DMS153 treated with DMSO at 0.1 percent for 48 hours (cell line): ENCODE results near the gene CFAP221.

Experiments
- DNase-seq: peaks from one replicate; lab custom pipeline; 2025; ENCODE audit not compliant: unreplicated experiment; lab: John Stamatoyannopoulos, UW

Gene CFAP221

GRCh38 chr2:119674711-119675500 lies 130.7 kb downstream of the CFAP221 start:
- DNase-seq = no peak

DNA sequence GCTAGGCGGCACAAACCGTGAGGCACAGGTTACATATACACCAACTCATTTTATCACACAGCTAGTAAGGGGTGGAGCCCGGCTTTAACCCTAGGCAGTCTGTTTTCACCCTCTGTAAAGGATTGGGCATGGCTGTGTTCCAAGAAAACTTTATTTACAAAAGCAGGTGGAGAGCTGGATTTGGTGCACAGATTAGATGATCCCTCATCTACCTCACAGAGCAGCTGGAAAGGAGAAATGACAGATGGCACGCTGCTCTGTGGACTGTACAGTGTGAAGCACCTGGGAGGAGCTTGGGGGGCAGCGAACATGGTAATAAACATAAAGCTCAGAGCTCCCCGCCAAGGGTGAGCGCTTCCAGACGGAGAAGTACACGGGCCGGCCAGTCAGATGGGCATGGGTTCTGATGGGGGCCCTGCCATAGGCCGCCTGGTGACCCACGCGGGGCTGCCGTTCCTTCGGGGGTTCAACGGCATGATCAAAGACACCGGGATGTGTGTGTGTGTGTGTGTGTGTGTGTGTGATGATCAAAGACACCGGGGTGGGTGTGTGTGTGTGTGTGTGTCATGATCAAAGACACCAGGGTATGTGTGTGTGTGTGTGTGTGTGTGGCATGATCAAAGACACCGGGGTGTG lies 133.9 kb downstream of the CFAP221 start:
- peak; percentile 50 for DNase-seq

DNA sequence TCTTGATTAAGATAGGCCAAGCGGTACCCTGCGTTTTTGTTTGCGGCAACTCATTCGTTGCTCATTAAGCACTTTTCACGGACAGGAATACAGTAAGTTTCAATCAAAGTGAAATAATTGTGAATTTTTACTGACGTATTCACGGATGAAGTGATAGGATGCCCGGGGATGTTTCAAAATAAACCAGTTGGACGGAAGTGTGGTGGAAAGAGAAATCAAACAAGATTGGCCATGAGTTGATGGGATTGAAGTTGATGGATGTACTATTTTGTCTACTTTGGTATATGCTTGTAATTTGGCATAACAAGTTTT lies 135.2 kb downstream of the CFAP221 start:
- no peak for DNase-seq

DNA sequence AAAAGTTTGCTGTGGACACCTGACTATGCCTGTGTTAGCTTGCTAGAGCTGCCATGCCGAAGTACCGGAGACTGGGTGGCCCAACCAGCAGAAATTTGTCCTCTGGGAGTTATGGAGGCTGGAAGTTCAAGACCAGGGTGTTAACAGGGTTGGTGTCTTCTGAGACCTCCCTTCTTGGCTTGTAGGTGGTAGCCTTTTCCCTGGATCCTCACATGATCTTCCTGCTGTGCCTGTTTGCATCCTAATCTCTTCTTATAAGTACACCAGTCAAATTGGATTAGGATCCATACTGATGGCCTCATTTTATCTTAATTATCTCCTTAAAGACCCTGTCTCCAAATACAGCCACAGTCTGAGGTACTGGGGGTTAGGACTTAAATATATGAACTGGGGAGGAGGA lies 135.6 kb downstream of the CFAP221 start:
- no peak for DNase-seq

GRCh38 chr2:119680457-119681202 lies 136.4 kb downstream of the CFAP221 start:
- DNase-seq = no peak

DNA sequence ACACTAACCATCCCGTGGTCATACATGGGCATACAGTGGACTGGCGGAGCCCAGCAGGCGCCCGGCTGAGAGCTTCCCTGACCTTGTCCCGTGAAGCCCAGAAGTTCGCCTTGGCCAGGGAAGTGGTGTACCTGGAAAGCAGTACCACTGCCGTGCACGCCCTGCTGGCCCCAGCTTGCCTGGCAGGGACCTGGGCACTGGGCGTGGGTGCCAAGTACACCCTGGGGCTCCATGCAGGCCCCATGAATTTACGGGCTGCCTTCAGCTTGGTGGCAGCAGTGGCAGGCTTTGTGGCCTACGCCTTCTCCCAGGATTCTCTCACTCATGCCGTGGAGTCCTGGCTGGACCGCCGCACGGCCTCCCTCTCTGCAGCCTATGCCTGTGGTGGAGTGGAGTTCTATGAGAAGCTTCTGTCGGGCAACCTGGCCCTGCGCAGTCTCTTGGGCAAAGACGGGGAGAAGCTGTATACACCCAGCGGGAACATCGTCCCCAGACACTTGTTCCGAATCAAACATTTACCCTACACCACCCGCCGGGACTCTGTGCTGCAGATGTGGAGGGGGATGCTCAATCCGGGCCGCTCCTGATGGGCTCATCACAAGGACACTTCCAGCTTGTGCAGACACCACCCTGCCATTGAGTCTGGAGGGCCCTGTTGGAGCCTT lies 137.1 kb downstream of the CFAP221 start:
- DNase-seq = no peak

- DNase-seq = no peak
Observed at GRCh38 chr2:119681868-119682220, 137.6 kb downstream of the CFAP221 start.

DNA sequence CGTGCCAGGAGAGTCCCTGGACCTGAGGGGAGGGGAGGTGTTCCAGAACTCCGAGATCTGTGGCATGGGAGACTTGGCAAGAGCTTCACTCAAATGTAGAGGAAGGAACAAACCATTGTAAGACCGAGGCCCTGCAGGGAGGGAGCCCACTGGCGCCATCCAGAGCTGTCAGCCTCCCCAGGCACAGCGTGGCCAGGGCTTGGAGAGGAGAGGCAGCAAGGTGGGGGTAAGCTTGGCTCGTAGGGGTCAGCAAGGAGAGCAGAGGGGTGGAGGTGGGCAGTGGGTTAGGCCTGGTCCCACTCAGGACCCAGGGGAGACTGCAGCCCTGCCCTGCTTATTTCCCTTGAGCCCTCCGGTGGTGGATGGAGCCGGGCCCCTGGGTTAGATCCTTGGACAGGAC lies 138.3 kb downstream of the CFAP221 start:
- no peak for DNase-seq

GRCh38 chr2:119683074-119683712 lies 138.9 kb downstream of the CFAP221 start:
- no peak for DNase-seq

DNA sequence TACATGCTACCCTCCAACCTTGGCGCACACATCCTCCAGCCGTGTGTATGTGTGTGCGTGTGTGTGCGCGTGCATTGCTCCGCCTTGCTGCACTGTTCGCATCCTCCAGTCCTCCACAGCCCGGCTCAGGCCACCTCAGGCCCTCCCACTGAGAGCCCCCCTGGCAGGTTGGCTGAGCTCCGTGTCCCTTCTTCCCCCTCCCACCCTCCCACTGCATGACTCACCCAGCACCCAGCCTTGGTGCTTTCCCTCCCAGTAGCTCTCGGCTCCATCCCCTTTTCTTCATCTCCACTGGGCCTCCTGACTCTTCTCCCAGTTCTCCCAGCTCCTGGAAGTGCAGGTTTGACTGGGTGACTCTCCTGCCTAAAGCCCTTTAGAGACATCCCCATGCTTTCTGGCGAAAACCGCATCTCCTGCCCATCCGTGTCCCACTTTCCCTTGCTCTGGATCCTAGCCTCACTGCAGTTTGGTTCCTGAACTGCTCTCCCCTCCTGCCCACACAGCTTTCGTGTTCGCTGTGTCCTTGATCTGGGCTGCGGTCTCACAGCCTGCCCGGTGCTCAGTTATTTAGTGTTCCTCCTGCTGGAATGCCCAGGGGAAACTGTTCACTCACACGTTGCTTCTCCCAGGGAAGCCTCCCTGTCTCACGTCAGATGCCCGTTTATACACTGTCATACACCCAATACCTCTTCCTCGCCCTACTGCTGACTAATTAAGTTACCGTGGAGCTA lies 139.6 kb downstream of the CFAP221 start:
- DNase-seq = no peak

- no peak for DNase-seq
Observed at GRCh38 chr2:119684518-119684917, 140.3 kb downstream of the CFAP221 start.

GRCh38 chr2:119688616-119689015 lies 144.4 kb downstream of the CFAP221 start:
- no peak for DNase-seq

DNA sequence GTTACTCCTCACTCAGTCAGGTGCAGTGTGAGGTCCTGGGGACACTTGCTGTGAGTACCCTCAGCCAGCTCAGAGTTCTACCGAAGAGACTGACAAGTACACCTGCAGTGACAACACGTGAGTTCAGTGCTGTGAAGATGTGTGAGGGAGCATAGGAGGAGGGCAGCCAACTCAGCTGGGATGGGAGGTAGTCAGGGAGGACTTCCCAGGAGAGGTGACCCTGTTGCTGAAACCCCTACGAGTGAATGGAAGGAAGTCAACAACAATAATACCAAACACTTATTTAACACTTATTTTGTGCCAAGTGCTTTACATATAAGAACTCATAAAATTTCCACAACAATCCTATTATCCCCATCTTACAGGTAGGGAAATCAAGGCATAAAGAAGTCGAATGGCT lies 145.0 kb downstream of the CFAP221 start:
- DNase-seq = no peak

- DNase-seq = no peak
Observed at GRCh38 chr2:119691189-119691588, 146.9 kb downstream of the CFAP221 start.

GRCh38 chr2:119691651-119692245 lies 147.5 kb downstream of the CFAP221 start:
- DNase-seq = no peak

GRCh38 chr2:119692310-119692709 lies 148.1 kb downstream of the CFAP221 start:
- DNase-seq = no peak

DNA sequence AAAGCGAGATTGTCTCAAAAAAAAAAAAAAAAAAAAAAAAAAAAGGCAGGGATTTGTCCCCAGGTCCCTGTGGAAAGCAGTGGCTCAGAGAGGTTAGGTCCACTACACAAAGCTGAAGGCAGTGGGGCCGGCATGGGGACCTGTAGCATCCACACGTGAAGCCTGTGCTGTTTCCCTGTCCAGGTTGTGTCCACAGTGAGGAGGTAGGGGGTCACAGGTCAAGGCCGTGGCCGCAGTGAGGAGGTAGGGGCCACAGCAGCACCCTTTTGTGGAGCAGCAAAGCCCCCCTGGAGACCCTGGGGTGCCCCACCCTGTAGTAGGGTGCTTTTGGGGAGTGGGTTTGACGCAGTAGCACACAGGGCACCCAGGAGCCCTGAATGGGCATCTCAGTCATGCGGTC lies 148.7 kb downstream of the CFAP221 start:
- no peak for DNase-seq

GRCh38 chr2:119693567-119693966 lies 149.3 kb downstream of the CFAP221 start:
- DNase-seq = no peak

DNA sequence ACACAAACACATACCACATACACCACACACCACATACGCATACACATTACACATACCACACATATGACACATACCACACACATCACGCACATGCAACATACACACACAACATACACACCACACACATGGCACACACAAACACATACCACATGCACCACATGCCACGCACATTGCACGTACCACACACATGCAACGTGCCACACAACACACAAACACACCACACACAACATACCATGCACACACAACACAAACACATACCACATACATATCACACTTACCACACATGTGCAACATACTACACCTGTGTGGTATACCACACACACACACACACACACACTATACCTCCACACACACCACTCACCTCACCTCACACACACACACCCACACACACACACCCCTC lies 149.7 kb downstream of the CFAP221 start:
- DNase-seq = no peak

DNA sequence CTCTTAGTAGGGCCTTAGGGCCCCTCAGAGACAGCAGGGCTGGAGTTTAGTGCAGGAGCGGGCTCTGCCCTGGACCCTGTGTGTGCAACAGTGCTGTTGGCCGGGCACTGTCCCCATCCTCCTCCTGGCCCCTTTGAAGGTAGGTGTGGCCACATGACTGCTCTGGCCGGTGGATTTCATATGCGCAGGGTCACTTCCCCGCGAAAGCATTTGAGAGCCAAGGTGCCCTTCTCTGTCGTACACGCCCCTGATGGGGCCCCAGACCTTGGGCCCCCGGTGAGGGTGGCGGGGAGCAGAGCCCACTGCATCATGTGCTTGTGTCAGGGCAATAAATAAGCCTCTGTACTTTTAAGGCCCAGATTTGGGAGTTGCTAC lies 150.2 kb downstream of the CFAP221 start:
- DNase-seq = no peak
